SK-N-SH treated with all-trans-retinoic acid at 6 μM for 48 hours (cell line): ENCODE measurements around the gene GAST.

Source experiments
- ARNTL ChIP-seq: fragments of 450-650 bp; formaldehyde crosslinking; IDR thresholded peaks from 2 replicates; pipeline ENCODE4 v1.5.0; 2020; ENCODE audit warnings: low read depth, mild to moderate bottlenecking, moderate library complexity, borderline replicate concordance
- CREB5 ChIP-seq: fragments of 250-450 bp; sonication (Bioruptor Pico); IDR thresholded peaks from 2 replicates; pipeline ENCODE4 v1.5.1; 2020; ENCODE audit warnings: low read depth, mild to moderate bottlenecking, moderate library complexity
- CSDC2 ChIP-seq: fragments of 250-450 bp; sonication (Bioruptor Pico); IDR thresholded peaks from 2 replicates; pipeline ENCODE4 v1.5.0; 2020; ENCODE audit warnings: mild to moderate bottlenecking, moderate library complexity
- ESRRG ChIP-seq: fragments of 250-450 bp; sonication (Bioruptor Pico); IDR thresholded peaks from 2 replicates; pipeline ENCODE4 v1.6.1; 2021; ENCODE audit warnings: mild to moderate bottlenecking
- GLIS3 ChIP-seq: fragments of 250-450 bp; sonication (Bioruptor Pico); IDR thresholded peaks from 2 replicates; pipeline ENCODE4 v1.5.0; 2020; ENCODE audit warnings: mild to moderate bottlenecking, moderate library complexity
- PATZ1 ChIP-seq: fragments of 250-450 bp; sonication (Bioruptor Pico); IDR thresholded peaks from 2 replicates; pipeline ENCODE4 v1.8.0; 2020; ENCODE audit warnings: mild to moderate bottlenecking, moderate library complexity, borderline replicate concordance
- PPARA ChIP-seq: fragments of 250-450 bp; sonication (Bioruptor Pico); IDR thresholded peaks from 2 replicates; pipeline ENCODE4 v1.5.0; 2020; ENCODE audit warnings: mild to moderate bottlenecking, borderline replicate concordance
- RARB ChIP-seq: fragments of 250-450 bp; sonication (Bioruptor Pico); IDR thresholded peaks from 2 replicates; pipeline ENCODE4 v1.8.0; 2021; ENCODE audit warnings: mild to moderate bottlenecking, moderate library complexity
- SNAI2 ChIP-seq: fragments of 250-450 bp; sonication (Bioruptor Pico); IDR thresholded peaks from 2 replicates; pipeline ENCODE4 v1.5.0; 2020; ENCODE audit warnings: mild to moderate bottlenecking, moderate library complexity
- TCF4 ChIP-seq: fragments of 250-450 bp; sonication (Bioruptor Pico); IDR thresholded peaks from 2 replicates; pipeline ENCODE4 v1.8.0; 2021; ENCODE audit warnings: mild to moderate bottlenecking, moderate library complexity, borderline replicate concordance
- ZC3H10 ChIP-seq: fragments of 250-450 bp; sonication (Bioruptor Pico); IDR thresholded peaks from 2 replicates; pipeline ENCODE4 v1.5.1; 2021; ENCODE audit warnings: mild to moderate bottlenecking, moderate library complexity
- ZFP3 ChIP-seq: fragments of 250-450 bp; sonication (Bioruptor Pico); IDR thresholded peaks from 2 replicates; pipeline ENCODE4 v1.5.0; 2020; ENCODE audit warnings: mild to moderate bottlenecking, moderate library complexity
- ZFP30 ChIP-seq: fragments of 450-650 bp; formaldehyde crosslinking; IDR thresholded peaks from 2 replicates; pipeline ENCODE4 v1.5.0; 2022; ENCODE audit warnings: mild to moderate bottlenecking, moderate library complexity
- TF ChIP-seq, protein P1 (sequence below): fragments of 250-450 bp; sonication (Bioruptor Pico); IDR thresholded peaks from 2 replicates; pipeline ENCODE4 v1.5.0; 2020; ENCODE audit warnings: mild to moderate bottlenecking, moderate library complexity

DNA sequence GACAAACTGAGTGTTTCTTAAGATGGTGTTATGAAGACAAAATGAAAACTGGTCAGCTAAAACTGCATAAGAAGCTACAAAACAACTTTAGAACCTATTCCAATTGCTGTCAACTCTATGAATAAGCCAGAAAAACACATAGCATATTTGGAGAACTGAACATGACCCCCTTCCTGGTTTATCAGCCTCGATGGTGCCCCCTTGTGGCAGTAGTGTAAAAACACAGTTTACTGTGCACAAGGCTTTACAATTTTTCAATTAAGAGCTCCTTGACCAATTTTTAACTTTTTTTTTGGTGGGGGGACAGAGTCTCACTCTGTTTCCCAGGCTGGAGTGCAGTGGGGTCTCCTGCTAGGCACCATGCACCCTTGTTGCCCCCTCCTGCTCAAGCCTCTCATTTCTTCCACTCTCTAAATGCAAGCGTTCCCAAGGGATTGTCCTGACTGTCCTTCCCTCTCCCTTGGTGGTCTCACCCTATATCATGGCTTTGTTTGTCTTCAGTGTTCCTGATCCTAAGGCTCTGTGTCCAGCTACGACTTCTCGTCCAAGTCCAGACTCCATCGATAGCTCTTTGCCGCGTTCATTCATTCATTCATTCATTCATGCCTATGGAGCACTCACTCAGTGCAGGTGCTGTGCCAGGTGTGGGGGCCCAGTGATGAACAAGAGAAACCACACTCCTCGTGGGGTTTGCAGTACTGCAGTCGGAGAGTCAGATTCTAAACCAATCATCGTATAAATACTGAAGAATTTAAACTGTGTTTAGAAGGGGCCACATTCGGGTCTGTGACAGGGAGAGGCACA lies 16.0 kb upstream of the GAST start:
- no peak for TF ChIP-seq GLIS3
- TF ChIP-seq CREB5 (CRISPR knock-in tag): no peak
- TF ChIP-seq ZFP3 (CRISPR knock-in tag): no peak
- TF ChIP-seq, protein P1, sequence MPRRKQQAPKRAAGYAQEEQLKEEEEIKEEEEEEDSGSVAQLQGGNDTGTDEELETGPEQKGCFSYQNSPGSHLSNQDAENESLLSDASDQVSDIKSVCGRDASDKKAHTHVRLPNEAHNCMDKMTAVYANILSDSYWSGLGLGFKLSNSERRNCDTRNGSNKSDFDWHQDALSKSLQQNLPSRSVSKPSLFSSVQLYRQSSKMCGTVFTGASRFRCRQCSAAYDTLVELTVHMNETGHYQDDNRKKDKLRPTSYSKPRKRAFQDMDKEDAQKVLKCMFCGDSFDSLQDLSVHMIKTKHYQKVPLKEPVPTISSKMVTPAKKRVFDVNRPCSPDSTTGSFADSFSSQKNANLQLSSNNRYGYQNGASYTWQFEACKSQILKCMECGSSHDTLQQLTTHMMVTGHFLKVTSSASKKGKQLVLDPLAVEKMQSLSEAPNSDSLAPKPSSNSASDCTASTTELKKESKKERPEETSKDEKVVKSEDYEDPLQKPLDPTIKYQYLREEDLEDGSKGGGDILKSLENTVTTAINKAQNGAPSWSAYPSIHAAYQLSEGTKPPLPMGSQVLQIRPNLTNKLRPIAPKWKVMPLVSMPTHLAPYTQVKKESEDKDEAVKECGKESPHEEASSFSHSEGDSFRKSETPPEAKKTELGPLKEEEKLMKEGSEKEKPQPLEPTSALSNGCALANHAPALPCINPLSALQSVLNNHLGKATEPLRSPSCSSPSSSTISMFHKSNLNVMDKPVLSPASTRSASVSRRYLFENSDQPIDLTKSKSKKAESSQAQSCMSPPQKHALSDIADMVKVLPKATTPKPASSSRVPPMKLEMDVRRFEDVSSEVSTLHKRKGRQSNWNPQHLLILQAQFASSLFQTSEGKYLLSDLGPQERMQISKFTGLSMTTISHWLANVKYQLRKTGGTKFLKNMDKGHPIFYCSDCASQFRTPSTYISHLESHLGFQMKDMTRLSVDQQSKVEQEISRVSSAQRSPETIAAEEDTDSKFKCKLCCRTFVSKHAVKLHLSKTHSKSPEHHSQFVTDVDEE (CRISPR knock-in tag): no peak
- no peak for TF ChIP-seq PPARA (CRISPR knock-in tag)
- no peak for TF ChIP-seq CSDC2
- no peak for TF ChIP-seq RARB (CRISPR knock-in tag)
- no peak for TF ChIP-seq PATZ1 (CRISPR knock-in tag)
- no peak for TF ChIP-seq TCF4 (CRISPR knock-in tag)
- TF ChIP-seq ZC3H10: no peak
- TF ChIP-seq ESRRG (CRISPR knock-in tag): no peak
- no peak for TF ChIP-seq ARNTL
- no peak for TF ChIP-seq ZFP30 (CRISPR knock-in tag)
- no peak for TF ChIP-seq SNAI2 (CRISPR knock-in tag)
